ENCODE results near the gene KLF11. TPM values are rescaled to one million over a fixed set of nuclear protein-coding genes. Genes with fewer than 3 reads are reported as not detected.

The KLF11 gene
- total and polyA plus RNA-seq, 2 of the 8 experiments (the other 6 are each of a cell fraction or from before 2014, with no cell fraction given): 6.4 to 10.1 TPM

DNA sequence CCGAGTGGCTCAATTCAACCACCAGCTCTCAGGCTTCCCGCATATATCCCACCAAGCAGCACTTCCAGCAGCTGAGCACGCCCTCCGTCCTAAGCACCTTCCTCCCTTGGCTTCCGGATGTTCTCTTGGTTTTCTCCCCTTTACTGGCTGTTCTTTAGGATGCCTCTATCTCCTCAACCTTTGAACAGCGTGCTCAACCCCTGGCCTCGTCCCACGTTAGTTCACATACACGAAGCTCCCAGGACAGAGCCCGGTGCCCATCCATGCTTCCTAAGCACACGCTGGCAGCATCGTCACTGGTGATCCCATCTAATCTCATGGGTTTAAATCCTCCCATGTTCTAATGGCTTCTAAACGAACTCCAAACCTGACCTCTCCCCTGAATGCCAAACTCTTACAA lies 33.2 kb downstream of the KLF11 start:
- ChIA-PET CTCF (ENCODE audit: partially characterized antibody) (interaction anchor here (0.8 to 20.0 kb wide), 5 partner anchors 10 to 29 kb away, joined by 3 to 429 read pairs (median 3); no protein-coding TSS in a partner anchor), POLR2A (ENCODE audit: partially characterized antibody) (no interaction called here)
- Histone ChIP-seq H2BK120ac (replicated peaks; ENCODE audit: low read depth, low read length) (no peak overlapping the region), H4K5ac (ENCODE audit: insufficient read length, low read depth, low read length) (no peak overlapping the region), H3K56ac (replicated peaks; ENCODE audit: insufficient read length, low read depth, low read length) (no peak overlapping the region), H3K23ac (ENCODE audit: insufficient read length) (no peak overlapping the region), H2BK5ac (ENCODE audit: low read depth, low read length) (no peak overlapping the region), H3K9me3 (ENCODE audit: insufficient read depth in 2 of 2, low read depth in 1 of 2, low read length in 1 of 2) (no peaks in the 10 kb centered on the region), H4K20me1 (replicated peaks in 1 of 2; ENCODE audit: control insufficient read depth in 1 of 2, insufficient read depth in 2 of 2, low read length in 2 of 2) (no peaks in the 10 kb centered on the region), H3K4me3 (ENCODE audit: extremely low read depth in 1 of 4, insufficient read depth in 2 of 4, low read depth in 3 of 4, low read length in 4 of 4) (no peak overlapping the region), H3K79me2 (ENCODE audit: control insufficient read depth in 1 of 2, insufficient read depth in 2 of 2, low read length in 2 of 2) (no peaks in the 10 kb centered on the region), H4K8ac (ENCODE audit: extremely low read depth, insufficient read depth, low read length) (no peak overlapping the region), H3K23me2 (ENCODE audit: low read depth, low read length) (peaks cover 10% of the 10 kb centered on the region; the same call in 1 of the 2 replicates), H3K79me1 (ENCODE audit: low read depth, low read length) (no peaks in the 10 kb centered on the region), H3K9ac (replicated peaks in 1 of 4; ENCODE audit: extremely low read depth in 1 of 4, low read depth in 3 of 4, low read length in 3 of 4) (no peak overlapping the region), H2AFZ (ENCODE audit: low read length) (no peak overlapping the region), H3K14ac (ENCODE audit: insufficient read length) (no peak overlapping the region), H3K36me3 (ENCODE audit: control insufficient read depth in 2 of 4, insufficient read depth in 4 of 4, low read length in 3 of 4) (no peaks in the 10 kb centered on the region), H4K91ac (replicated peaks; ENCODE audit: insufficient read length, low read length) (no peak overlapping the region), H3K4ac (replicated peaks; ENCODE audit: insufficient read length, low read depth, low read length) (no peak overlapping the region), H2BK20ac (ENCODE audit: low read length) (no peak overlapping the region), H2AK5ac (ENCODE audit: low read depth, low read length) (no peak overlapping the region), H3K18ac (ENCODE audit: extremely low read depth, low read length) (no peak overlapping the region; the same call in 1 of the 2 replicates), H3K4me2 (ENCODE audit: insufficient read depth in 1 of 2, low read depth in 2 of 2, low read length in 2 of 2) (no peak overlapping the region), H2BK12ac (ENCODE audit: low read depth, low read length) (no peak overlapping the region), H3K27ac (ENCODE audit: low read depth, low read length) (no peak overlapping the region), H3K27me3 (replicated peaks in 1 of 4; ENCODE audit: control insufficient read depth in 3 of 4, extremely low read depth in 1 of 4, insufficient read depth in 3 of 4, low read length in 3 of 4) (peaks cover 14 to 32% (median 25%) of the 10 kb centered on the region in 4 experiments), H2BK15ac (ENCODE audit: low read length) (0 out of 2 replicates have a peak overlapping the region, but pooled peaks have one; percentile 46), H3K4me1 (replicated peaks in 1 of 4; ENCODE audit: control insufficient read depth in 3 of 4, insufficient read depth in 4 of 4, low read length in 3 of 4) (peaks cover 2 to 16% (median 11%) of the 10 kb centered on the region in 4 experiments; a peak in 4 of 7 replicates)
- 92% methylated on average over 13 of the region's 13 CpGs; no CpG with 5 or more reads in 1 of the 2 experiments for WGBS, 2 experiments (ENCODE audit: extremely low coverage in 1 of 2, insufficient coverage in 1 of 2, insufficient read length in 1 of 2, insufficient replicate concordance in 2 of 2, low coverage in 1 of 2, low lambda C conversion rate in 2 of 2, missing lambda C conversion rate in 1 of 2)
- no peak for TF ChIP-seq SIN3A (conservative IDR thresholded peaks at IDR 0.05 in 1 of 2, IDR thresholded peaks at IDR 0.05 in 1 of 2; ENCODE audit: low read depth in 1 of 2, low read length in 2 of 2)
- TF ChIP-seq, protein P1, sequence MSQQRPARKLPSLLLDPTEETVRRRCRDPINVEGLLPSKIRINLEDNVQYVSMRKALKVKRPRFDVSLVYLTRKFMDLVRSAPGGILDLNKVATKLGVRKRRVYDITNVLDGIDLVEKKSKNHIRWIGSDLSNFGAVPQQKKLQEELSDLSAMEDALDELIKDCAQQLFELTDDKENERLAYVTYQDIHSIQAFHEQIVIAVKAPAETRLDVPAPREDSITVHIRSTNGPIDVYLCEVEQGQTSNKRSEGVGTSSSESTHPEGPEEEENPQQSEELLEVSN (IDR thresholded peaks at IDR 0.05): no peak
- no peak for TF ChIP-seq SRF (IDR thresholded peaks at IDR 0.05; ENCODE audit: low read depth, low read length)
- TF ChIP-seq SAP30 (IDR thresholded peaks at IDR 0.05; ENCODE audit: insufficient read depth, insufficient replicate concordance, low read length): no peak
- no peak for FAIRE-seq
- DNase-seq (ENCODE audit: low read depth in 1 of 2, low spot score in 2 of 2): no peak
